Adipocyte (in vitro differentiated cells): ENCODE results near the gene CBR1.

ENCODE experiments used
- DNase-seq: peaks from one replicate; pipeline ENCODE4 v3.0.0-alpha.2; 2015; ENCODE audit warnings: low read depth
- H3K27me3 ChIP-seq: replicated peaks from 2 replicates; pipeline ENCODE4 v1.7.0; 2013; ENCODE audit warnings: mild to moderate bottlenecking, low read length, moderate library complexity; ENCODE audit not compliant: control insufficient read depth, insufficient read depth
- H3K36me3 ChIP-seq: 2 replicates; pipeline ENCODE4 v1.7.0; 2013; ENCODE audit warnings: low read length, mild to moderate bottlenecking, moderate library complexity; ENCODE audit not compliant: control insufficient read depth, insufficient read depth, severe bottlenecking
- H3K4me1 ChIP-seq: 2 replicates; pipeline ENCODE4 v1.7.0; 2013; ENCODE audit warnings: mild to moderate bottlenecking, low read length, moderate library complexity; ENCODE audit not compliant: control insufficient read depth, insufficient read depth
- H3K4me3 ChIP-seq: 2 replicates; pipeline ENCODE4 v1.7.0; 2013; ENCODE audit warnings: mild to moderate bottlenecking, low read length, moderate library complexity
- H3K9ac ChIP-seq: 2 replicates; pipeline ENCODE4 v1.7.0; 2013; ENCODE audit warnings: mild to moderate bottlenecking, low read length, moderate library complexity
- H3K9me3 ChIP-seq: 2 replicates; pipeline ENCODE4 v1.7.0; 2013; ENCODE audit warnings: mild to moderate bottlenecking, low read length, moderate library complexity; ENCODE audit not compliant: control insufficient read depth

The CBR1 gene

GRCh38 chr21:36053715-36054062 is 16.1 kb upstream of the CBR1 start:
- Histone ChIP-seq H3K4me1 (peaks cover 6% of the 10 kb centered on the region), H3K4me3 (no peak overlapping the region), H3K9me3 (no peaks in the 10 kb centered on the region), H3K27me3 (no peaks in the 10 kb centered on the region), H3K36me3 (peaks cover 74% of the 10 kb centered on the region), H3K9ac (no peak overlapping the region)
- DNase-seq = no peak

GRCh38 chr21:36055551-36055950 is 14.3 kb upstream of the CBR1 start:
- H3K9me3 ChIP-seq = no peaks in the 10 kb centered on the region
- H3K4me1 ChIP-seq = peaks cover 9% of the 10 kb centered on the region
- H3K36me3 ChIP-seq = peaks cover 63% of the 10 kb centered on the region

GRCh38 chr21:36059823-36060158 is 10.0 kb upstream of the CBR1 start:
- Histone ChIP-seq H3K9me3 (no peaks in the 10 kb centered on the region), H3K9ac (peak overlapping the region; percentile 92), H3K4me3 (peak overlapping the region; percentile 96), H3K4me1 (peaks cover 13% of the 10 kb centered on the region), H3K27me3 (no peaks in the 10 kb centered on the region), H3K36me3 (peaks cover 30% of the 10 kb centered on the region)
- DNase-seq = no peak

More at GRCh38 chr21:36055551-36055950, 14.3 kb upstream of the CBR1 start:
- DNase-seq = no peak
- no peak overlapping the region for H3K4me3 ChIP-seq
- no peak overlapping the region for H3K9ac ChIP-seq
- no peaks in the 10 kb centered on the region for H3K27me3 ChIP-seq

GRCh38 chr21:36060159-36060921 is 9.5 kb upstream of the CBR1 start, which contains the start of gene SETD4:
Gene SETD4 (minus strand): TSS chr21:36060526. CDS start chr21:36058888, 1,638 bp downstream.
- Histone ChIP-seq H3K4me3 (peak within 1 kb of the TSS; percentile 96), H3K27me3 (no peaks in the 10 kb centered on the region), H3K9me3 (no peaks in the 10 kb centered on the region), H3K4me1 (peaks cover 13% of the 10 kb centered on the region), H3K36me3 (peaks cover 24% of the 10 kb centered on the region), H3K9ac (peak within 1 kb of the TSS; percentile 92)
- peak; percentile 95 for DNase-seq

- peaks cover 16% of the 10 kb centered on the region for H3K4me1 ChIP-seq
- no peaks in the 10 kb centered on the region for H3K27me3 ChIP-seq
- no peak overlapping the region for H3K4me3 ChIP-seq
- no peak overlapping the region for H3K9ac ChIP-seq
- H3K9me3 ChIP-seq = no peaks in the 10 kb centered on the region
- H3K36me3 ChIP-seq = peaks cover 13% of the 10 kb centered on the region
- no peak for DNase-seq
Observed at GRCh38 chr21:36061445-36061844, 8.4 kb upstream of the CBR1 start.

- Histone ChIP-seq H3K36me3 (no peaks in the 10 kb centered on the region), H3K4me3 (no peak overlapping the region), H3K9me3 (no peaks in the 10 kb centered on the region), H3K4me1 (peaks cover 10% of the 10 kb centered on the region), H3K9ac (no peak overlapping the region), H3K27me3 (no peaks in the 10 kb centered on the region)
- DNase-seq = no peak
Observed at GRCh38 chr21:36063375-36064084, 6.3 kb upstream of the CBR1 start.

GRCh38 chr21:36064085-36064460 is 5.8 kb upstream of the CBR1 start:
- peaks cover 5% of the 10 kb centered on the region for H3K9me3 ChIP-seq
- H3K27me3 ChIP-seq = no peaks in the 10 kb centered on the region
- DNase-seq = no peak
- H3K36me3 ChIP-seq = no peaks in the 10 kb centered on the region
- no peak overlapping the region for H3K9ac ChIP-seq
- peaks cover 8% of the 10 kb centered on the region for H3K4me1 ChIP-seq
- H3K4me3 ChIP-seq = no peak overlapping the region

- H3K9me3 ChIP-seq = peaks cover 8% of the 10 kb centered on the region
- no peaks in the 10 kb centered on the region for H3K27me3 ChIP-seq
- H3K4me1 ChIP-seq = peaks cover 17% of the 10 kb centered on the region
- H3K36me3 ChIP-seq = no peaks in the 10 kb centered on the region
- no peak overlapping the region for H3K4me3 ChIP-seq
- no peak overlapping the region for H3K9ac ChIP-seq
- DNase-seq = peak; percentile 24
Observed at GRCh38 chr21:36065497-36066036, 4.3 kb upstream of the CBR1 start.

- Histone ChIP-seq H3K4me1 (peaks cover 37% of the 10 kb centered on the region), H3K9ac (peak overlapping the region; percentile 94), H3K27me3 (no peaks in the 10 kb centered on the region), H3K4me3 (peak overlapping the region; percentile 95), H3K36me3 (peaks cover 19% of the 10 kb centered on the region), H3K9me3 (peaks cover 8% of the 10 kb centered on the region)
- DNase-seq = no peak
Observed at GRCh38 chr21:36068748-36069398, 951 bp upstream of the CBR1 start.

GRCh38 chr21:36070999-36071398 is 1.2 kb downstream of the CBR1 start:
- H3K4me3 ChIP-seq = peak overlapping the region; percentile 95
- H3K27me3 ChIP-seq = no peaks in the 10 kb centered on the region
- H3K4me1 ChIP-seq = peaks cover 34% of the 10 kb centered on the region
- peaks cover 8% of the 10 kb centered on the region for H3K9me3 ChIP-seq
- no peak for DNase-seq
- peak overlapping the region; percentile 94 for H3K9ac ChIP-seq
- H3K36me3 ChIP-seq = peaks cover 19% of the 10 kb centered on the region
